ENCODE measurements around the gene SLC2A10. TPM values are rescaled to one million over a fixed set of nuclear protein-coding genes. Genes with fewer than 3 reads are reported as not detected.
A peak's percentile ranks its signal among the peaks of the same experiment; 100 is the strongest.

SLC2A10 gene
- total RNA-seq, 2 donors from 2014 or later: 19.8 to 49.0 TPM

DNA sequence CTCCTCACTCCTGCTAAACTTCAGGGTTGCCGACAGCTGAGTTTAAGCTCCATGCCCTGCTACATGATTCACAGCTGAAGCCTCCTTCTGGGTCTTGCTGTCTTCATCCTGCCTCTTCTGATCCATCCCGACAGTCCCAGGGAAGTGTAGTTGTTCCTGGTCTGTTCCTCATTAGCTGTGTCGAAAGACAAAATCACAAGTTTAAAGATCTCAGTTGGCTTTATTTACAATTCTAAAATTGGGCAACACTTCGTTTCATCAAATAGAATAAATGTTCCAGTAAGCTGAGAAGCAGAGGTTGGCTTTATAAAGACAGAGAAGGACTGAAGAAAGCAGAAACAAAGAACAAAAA lies 4.1 kb upstream of the SLC2A10 start:
- DNase-seq (ENCODE audit: low spot score): no peak
- H3K27ac ChIP-seq: no peak overlapping the region
- TF ChIP-seq, protein P1, sequence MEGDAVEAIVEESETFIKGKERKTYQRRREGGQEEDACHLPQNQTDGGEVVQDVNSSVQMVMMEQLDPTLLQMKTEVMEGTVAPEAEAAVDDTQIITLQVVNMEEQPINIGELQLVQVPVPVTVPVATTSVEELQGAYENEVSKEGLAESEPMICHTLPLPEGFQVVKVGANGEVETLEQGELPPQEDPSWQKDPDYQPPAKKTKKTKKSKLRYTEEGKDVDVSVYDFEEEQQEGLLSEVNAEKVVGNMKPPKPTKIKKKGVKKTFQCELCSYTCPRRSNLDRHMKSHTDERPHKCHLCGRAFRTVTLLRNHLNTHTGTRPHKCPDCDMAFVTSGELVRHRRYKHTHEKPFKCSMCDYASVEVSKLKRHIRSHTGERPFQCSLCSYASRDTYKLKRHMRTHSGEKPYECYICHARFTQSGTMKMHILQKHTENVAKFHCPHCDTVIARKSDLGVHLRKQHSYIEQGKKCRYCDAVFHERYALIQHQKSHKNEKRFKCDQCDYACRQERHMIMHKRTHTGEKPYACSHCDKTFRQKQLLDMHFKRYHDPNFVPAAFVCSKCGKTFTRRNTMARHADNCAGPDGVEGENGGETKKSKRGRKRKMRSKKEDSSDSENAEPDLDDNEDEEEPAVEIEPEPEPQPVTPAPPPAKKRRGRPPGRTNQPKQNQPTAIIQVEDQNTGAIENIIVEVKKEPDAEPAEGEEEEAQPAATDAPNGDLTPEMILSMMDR (IDR thresholded peaks at IDR 0.05): no peak
- peaks cover 5% of the 10 kb centered on the region for H3K9me3 ChIP-seq
- peaks cover 0 to 9% of the 10 kb centered on the region in 2 donors for H3K4me1 ChIP-seq (ENCODE audit: control insufficient read depth in 1 of 2, low read depth in 2 of 2)
- H3K36me3 ChIP-seq: no peaks in the 10 kb centered on the region
- no peaks in the 10 kb centered on the region for H3K27me3 ChIP-seq (replicated peaks; ENCODE audit: insufficient read depth)
- no peak for ATAC-seq (ENCODE audit: insufficient number of reproducible peaks, low FRiP score, low read depth)
- H3K4me3 ChIP-seq: no peak overlapping the region

DNA sequence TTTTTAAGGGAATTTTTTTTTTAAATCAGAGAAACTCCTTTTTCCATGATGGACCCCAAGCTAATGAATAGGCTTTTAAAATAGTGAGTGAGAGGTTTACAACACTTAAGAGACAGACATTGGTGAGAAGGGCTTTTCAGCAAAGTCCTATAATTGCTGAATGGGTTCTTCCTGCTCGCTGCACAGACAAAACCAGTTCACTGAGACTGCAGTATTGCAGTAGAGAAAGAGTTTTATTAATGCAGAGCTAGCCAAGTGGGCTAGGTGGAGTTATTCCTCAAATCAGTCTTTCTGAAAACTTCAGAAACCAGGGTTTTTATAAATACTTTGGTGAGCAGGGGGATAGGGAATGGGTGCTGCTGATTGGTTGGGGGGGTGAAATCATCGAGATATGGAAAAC lies 3.2 kb upstream of the SLC2A10 start:
- TF ChIP-seq, protein P1 (IDR thresholded peaks at IDR 0.05): no peak
- DNase-seq (ENCODE audit: low spot score) (no peak), ATAC-seq (ENCODE audit: insufficient number of reproducible peaks, low FRiP score, low read depth) (no peak)
- Histone ChIP-seq H3K9me3 (peaks cover 5% of the 10 kb centered on the region), H3K36me3 (no peaks in the 10 kb centered on the region), H3K4me3 (no peak overlapping the region), H3K27ac (no peak overlapping the region), H3K4me1 (ENCODE audit: control insufficient read depth in 1 of 2, low read depth in 2 of 2) (peaks cover 3 to 17% of the 10 kb centered on the region in 2 donors), H3K27me3 (replicated peaks; ENCODE audit: insufficient read depth) (no peaks in the 10 kb centered on the region)

DNA sequence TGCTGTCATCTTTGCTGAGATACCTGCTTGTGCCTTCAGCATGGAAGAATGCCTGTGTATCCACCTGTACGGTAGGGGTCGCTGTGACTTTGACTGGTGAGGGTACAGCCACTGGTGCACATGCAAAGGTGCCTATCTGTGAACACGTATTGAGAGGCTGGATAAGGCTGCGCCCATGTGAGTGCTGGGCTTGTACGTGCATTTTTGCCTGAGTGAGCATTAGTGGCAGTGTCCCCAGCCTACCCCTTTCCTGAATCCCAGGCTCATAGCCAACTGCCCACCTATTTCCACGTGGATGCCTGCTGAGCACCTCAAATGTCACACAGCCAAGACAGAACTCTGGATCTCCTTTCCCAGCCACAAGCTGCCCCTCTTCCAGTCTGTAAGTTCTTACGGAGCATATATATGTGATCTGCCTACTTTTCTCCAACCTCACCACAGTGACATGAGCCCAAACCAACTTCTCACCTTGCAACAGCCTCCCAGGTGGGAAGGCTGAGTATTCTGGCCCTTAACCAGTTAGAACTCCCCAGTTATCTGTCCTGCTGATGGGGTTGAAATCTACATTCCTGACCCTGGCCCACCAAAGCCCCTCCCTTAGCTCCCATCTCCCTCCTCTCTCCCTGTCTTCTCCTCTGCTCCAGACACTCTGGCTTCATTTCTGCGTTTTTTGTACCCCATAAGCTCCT lies 1.1 kb upstream of the SLC2A10 start:
- ATAC-seq (ENCODE audit: insufficient number of reproducible peaks, low FRiP score, low read depth): no peak
- Histone ChIP-seq H3K36me3 (no peaks in the 10 kb centered on the region), H3K4me3 (no peak overlapping the region), H3K4me1 (ENCODE audit: control insufficient read depth in 1 of 2, low read depth in 2 of 2) (peaks cover 3 to 31% of the 10 kb centered on the region in 2 donors), H3K27me3 (replicated peaks; ENCODE audit: insufficient read depth) (no peaks in the 10 kb centered on the region), H3K27ac (no peak overlapping the region), H3K9me3 (peaks cover 5% of the 10 kb centered on the region)
- TF ChIP-seq, protein P1 (IDR thresholded peaks at IDR 0.05): no peak
- no peak for DNase-seq (ENCODE audit: low spot score)

DNA sequence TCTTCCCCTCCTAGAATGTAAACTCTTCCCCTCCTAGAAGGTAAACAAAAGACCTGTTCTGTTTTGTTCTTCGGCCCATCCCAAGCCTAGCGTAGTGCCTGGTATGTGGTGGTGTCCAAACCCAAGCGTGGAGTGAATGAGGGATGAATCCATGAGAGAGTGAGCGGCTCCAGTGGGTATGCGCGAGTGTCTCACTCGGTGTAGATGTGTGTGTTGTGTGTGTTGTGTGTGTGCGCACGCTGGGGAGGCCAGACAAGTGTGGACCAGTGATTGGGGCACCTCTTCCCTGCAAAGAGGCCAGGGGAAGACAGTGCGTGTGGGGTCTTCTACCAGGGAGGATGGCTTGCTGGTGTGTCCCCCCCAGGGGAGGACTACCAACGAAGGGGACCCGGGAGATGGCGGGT lies 392 bp upstream of the SLC2A10 start:
- no peak for ATAC-seq (ENCODE audit: insufficient number of reproducible peaks, low FRiP score, low read depth)
- Histone ChIP-seq H3K4me3 (peak overlapping the region; percentile 78), H3K36me3 (no peaks in the 10 kb centered on the region), H3K27me3 (replicated peaks; ENCODE audit: insufficient read depth) (no peaks in the 10 kb centered on the region), H3K9me3 (peaks cover 5% of the 10 kb centered on the region), H3K4me1 (ENCODE audit: control insufficient read depth in 1 of 2, low read depth in 2 of 2) (peaks cover 3 to 33% of the 10 kb centered on the region in 2 donors), H3K27ac (peak overlapping the region; percentile 67 to 76)
- TF ChIP-seq, protein P1 (IDR thresholded peaks at IDR 0.05): no peak
- DNase-seq (ENCODE audit: low spot score): no peak

DNA sequence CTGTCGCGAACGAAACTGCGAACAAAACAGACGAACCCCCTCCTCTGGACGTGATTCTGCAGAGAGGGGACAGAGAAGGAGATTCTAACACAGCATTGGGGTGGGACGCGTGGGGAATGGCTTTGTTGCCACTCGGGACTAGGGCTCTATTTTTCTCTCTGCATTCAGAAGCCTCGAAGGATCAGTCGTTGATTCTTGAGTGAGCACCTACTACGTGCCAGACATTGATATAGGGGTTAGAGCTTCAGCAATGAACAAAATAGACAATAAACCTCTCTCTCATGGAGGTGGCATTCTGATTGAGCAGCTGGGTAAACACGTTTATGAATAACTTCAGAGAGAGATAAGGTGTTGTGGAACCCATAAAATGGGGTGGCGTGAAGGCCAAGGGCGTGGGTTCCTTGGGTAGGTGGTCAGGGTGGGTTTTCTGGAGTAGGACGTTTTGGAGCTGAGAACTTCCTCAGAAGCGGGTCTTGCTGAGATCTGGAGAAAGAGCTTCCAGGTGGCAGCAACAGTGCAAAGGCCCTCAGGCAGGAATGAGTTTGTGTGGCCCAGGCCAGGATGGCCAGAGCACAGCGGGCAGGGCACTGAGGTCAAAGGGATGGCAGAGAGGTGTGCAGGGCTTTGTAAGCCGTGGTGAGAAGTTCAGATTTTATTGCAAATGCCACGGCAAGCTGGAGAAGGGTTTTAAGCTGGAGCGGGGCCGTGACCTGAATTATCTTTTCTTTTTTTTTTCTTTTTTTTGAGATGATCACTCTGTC lies 884 bp downstream of the SLC2A10 start:
- peak overlapping the region; percentile 78 for H3K4me3 ChIP-seq
- peaks cover 3 to 37% of the 10 kb centered on the region in 2 donors for H3K4me1 ChIP-seq (ENCODE audit: control insufficient read depth in 1 of 2, low read depth in 2 of 2)
- H3K27me3 ChIP-seq (replicated peaks; ENCODE audit: insufficient read depth): no peaks in the 10 kb centered on the region
- H3K27ac ChIP-seq: peak overlapping the region; percentile 67 to 76
- H3K36me3 ChIP-seq: no peaks in the 10 kb centered on the region
- peaks cover 5% of the 10 kb centered on the region for H3K9me3 ChIP-seq
- ATAC-seq (ENCODE audit: insufficient number of reproducible peaks, low FRiP score, low read depth) (no peak), DNase-seq (ENCODE audit: low spot score) (no peak)
- TF ChIP-seq, protein P1 (IDR thresholded peaks at IDR 0.05): no peak

All from thoracic aorta (tissue), 2 donors.